GM19025 (cell line): ENCODE data around the gene SSC5D.

Experiments used
- ATAC-seq: cut with Tn5 transposase; IDR thresholded peaks from one replicate; pipeline ENCODE4 v1.9.1; 2021; ENCODE audit warnings: mild to moderate bottlenecking, low read depth, moderate library complexity; ENCODE audit not compliant: unreplicated experiment

The SSC5D gene

DNA sequence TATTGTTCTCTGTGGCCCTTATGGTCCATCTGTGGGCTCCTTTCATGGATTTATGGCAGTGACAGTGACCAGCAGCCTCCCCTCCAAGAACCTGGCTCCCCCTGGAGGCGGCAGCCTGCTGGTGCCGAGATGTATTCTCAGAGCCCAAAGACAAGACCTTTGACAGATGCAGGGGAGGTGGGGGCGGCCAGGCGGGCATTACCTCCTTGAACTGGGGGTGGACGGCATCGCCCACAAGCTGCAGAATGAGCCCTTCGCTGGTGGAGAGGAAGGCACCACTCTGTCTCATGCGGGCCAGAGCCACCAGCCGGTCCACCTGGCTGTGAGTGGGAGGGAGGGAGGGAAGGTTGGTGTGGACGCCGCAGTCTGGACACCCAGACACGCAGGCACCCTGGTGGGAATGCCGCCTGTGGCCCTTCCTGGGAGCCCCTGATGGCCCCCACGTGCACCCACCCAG lies 33.4 kb upstream of the SSC5D start:
- no peak for ATAC-seq

DNA sequence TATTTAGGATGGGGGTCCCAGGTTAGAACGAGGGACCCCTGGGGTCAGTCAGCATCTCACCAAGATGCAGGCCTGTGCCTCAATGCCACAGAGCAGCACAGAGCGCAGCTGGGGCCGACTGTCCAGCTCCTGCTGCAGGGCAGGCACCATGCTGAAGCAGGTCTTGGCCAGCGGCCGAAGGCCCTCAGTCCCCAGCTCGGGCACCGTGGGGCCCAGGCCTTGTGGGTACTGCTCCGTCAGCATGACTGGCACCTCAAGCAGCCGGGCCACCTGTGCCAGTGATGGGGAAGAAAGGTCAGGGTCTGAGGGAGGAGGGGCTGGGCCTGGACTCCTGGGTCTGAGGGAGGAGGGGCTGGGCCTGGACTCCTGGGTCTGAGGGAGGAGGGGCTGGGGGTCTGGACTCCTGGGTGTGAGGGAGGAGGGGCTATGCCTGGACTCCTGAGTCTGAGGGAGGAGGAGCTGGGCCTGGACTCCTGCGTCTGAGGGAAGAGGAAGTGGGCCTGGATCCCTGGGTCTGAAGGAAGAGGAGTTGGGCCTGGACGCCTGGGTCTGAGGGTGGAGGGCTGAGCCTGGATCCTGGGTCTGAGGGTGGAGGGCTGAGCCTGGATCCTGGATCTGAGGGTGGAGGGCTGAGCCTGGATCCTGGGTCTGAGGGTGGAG lies 32.5 kb upstream of the SSC5D start:
- no peak for ATAC-seq

DNA sequence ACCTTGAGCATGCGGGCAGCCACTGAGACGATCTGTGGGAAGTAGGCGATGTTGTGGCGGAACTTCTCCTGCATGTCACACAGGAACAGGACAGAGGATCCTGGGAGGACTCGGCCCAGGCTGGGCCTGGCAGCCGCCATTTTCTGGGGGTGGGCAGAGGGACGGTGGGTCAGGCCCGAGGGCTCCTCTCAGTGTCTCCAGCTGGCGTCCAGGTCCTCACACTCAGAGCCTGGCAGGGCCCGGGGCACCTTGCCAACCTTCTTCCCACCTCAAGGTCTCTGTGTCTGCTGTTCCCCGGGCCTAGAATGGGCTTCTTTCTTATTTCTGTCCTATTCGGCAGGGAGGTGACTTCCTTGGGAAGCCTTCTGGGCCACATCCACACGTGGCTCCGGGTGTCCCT lies 31.9 kb upstream of the SSC5D start:
- no peak for ATAC-seq

DNA sequence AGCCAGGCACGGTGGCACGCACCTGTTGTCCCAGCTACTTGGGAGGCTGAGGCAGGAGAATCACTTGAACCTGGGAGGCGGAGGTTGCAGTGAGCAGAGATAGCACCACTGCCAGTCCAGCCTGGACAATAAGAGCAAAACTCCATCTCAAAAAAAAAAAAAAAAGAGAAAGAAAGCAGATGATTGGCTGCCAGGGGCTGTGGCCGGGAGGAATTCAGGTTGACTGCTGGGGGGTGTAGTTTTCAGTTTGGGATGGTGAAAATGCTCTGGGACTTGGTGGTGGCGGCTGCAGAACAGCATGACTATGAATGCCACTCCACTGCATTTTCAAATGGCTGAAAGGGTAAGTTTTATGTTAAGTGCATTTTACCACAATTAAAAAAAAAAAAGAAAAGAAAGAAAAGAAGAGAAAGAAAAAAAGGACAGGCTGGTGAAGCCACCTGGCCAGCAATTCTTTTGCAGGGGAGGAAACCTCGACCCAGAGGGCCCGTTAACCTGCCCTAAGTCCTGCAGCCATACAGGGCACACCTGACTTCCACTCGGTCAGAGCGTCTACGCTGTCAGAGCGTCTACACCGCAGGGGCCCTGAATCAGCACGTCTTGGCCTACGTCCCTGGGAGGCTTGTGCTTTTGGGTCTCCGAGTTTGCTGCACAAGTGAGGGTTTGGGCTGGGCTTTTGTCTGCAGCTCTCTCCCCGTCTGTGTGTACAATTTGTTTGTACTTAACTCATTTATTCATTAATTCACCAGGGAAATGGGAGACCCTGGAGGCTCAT lies 30.4 kb upstream of the SSC5D start:
- ATAC-seq, result no peak

DNA sequence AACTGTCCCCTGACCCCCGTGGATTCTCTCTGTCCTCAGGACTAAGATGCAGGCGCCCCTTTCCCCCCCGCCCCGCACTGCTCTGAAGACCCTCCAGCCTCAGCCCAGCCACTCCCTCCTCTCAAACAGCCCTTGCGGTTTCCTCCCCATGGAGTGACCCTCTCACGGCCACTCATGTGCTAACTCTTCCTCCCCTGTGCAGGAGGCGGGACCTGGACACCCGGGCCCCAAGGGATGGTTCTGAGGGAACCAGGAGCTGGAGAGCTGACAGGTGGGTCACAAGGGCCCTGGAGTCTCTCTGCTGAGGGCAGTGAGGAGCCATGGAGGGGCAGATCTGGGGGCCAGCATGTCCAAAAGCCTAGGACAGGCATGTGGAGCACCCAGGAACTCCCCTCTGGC lies 28.7 kb upstream of the SSC5D start:
- ATAC-seq, result no peak

DNA sequence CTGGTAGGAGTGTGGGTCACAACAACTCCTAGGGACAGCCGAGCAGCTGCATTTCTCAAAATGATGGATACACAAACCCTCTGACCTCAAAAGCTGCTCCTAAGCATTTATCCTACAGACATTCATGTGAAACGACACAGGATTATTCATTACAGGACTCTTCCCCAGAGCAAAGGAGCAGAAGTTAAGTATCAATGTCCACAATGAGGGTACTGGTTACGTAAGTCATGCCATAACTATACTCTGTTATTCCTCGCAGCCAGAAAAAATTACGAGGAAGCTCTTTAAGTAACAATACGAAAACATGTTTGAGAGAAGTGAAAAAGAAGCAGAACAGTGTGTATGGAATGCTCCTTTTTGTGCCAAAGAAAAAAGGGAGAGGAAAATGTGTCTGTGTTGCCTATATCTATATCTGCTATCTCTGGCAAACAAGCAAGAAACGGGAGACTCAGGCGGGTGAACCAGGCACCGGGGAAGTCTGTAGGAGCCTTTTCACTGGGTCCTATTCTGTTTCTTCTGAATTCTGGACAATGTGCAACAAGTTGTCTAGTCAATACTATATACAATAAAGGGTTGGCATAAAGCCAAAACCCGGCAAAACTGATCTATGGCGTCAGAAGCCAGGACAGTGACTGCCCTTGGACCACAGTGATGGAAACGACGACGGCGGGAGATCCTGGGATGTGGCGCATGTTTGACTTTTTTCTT lies 28.1 kb upstream of the SSC5D start:
- no peak for ATAC-seq

DNA sequence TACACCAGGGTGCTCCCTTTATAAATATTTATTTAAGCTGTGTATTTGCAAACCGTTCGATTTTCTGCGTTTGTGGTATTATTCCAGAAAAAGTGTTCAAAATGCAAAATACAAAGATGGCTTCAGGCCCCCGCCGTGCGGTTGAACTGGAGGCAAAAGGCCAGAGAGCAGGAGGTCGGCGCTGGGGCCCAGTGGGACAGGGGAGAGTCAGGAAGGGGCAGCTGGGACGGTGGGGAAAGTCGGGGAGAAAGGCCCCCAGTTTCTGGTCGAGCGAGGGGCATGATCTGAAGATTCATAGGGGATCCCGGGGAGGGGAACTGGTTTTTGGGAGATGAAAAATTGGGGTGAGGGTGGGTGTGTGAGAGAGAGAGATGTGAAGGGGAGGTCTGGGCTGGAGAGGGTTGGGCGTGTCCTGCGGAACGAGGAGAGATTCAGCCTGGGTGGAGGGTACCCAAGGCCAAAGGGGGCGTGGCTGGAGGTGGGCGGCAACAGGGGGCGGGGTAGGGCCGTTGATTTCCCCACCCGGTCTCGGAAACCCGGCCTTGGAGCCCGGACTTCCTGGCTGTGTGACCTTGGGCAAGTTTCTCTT lies 27.5 kb upstream of the SSC5D start:
- ATAC-seq, result no peak

DNA sequence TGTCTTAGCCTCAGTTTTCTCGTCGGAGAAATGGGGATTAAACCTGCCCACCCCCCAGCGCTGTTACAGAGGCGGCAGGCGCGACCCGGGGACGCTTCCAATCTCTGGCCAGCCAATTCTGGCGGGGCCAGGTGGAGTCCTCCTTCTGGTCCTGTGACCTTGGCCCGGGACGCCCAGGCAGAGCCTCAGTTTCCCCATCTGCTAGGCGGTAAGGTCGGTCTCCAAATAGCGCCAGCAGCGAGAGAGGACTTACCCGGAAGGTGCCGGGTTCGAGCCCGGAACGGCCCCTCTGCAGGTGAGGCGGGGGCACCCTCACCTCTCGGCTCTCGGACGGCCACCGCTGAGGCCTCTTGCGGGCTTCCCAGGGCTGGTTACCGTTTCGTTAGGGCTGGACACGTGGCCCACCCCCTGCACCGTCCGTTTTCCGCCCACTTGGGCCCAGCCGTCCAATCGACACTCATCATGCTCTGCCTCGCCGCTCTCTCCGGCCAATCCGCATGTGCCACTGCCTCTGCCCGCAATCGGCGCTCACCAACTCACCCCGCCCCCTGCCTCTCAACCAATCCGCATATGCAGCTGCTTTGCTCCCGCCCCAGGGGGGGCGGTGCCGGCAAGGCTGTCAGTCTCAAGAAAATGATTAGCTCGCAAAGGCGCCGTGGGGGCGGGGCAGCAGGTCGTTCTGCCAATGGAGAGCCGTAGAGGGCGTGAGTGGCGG lies 26.8 kb upstream of the SSC5D start, which contains the start of gene ISOC2:
Gene ISOC2, minus strand, starts transcription at position 384 of the 715 bp plus-strand sequence. CDS start 5,156 bp downstream, outside the sequence.
- peak; percentile 93 for ATAC-seq

DNA sequence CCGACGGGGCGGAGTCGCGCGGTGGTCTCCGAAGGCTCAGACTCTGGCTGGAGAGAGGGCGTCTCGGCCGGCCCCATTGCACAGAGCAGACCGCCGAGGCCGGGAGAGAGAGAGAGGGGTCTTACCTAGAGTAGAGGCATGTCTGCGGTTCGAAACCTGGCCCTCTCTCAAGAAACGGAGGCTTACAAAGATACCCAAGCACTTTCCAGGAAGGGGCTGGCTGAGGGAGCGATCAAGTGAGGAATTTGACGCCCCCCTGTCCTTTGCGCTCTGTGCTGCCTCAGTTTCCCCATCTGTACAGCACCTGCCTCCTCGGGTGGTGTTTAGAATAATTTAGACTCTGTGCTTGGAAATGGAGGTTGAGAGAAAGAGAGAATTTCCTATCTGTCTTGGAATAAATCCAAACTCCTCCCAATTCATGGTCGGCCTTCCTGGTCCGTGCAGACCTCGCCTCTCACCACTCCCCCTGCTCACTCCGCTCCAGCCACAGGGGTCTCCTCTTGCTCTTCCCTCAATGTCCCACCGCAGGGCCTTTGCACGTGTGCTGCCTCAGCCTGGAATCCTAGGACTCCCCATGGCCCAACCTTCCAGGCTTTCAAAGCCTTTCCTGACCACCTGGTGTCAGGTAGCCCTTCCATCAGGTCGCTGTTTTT lies 26.1 kb upstream of the SSC5D start:
- no peak for ATAC-seq

DNA sequence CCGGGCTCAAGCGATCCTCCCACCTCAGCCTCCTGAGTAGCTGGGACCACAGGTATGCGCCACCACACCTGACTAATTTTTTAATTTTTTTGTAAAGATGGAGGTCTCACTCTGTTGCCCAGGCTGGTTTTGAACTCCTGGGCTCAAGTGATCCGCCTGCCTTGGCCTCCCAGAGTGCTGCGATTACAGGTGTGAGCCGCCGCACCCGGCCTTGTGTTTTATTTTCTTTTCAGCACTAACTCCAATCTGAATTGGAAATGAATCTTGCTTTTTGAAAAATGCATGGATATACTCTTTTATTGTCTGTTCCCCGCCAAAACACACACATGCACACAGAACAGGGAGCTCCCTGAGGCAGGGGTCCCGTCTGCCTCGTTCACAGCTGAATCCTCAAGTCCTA lies 25.5 kb upstream of the SSC5D start:
- no peak for ATAC-seq

DNA sequence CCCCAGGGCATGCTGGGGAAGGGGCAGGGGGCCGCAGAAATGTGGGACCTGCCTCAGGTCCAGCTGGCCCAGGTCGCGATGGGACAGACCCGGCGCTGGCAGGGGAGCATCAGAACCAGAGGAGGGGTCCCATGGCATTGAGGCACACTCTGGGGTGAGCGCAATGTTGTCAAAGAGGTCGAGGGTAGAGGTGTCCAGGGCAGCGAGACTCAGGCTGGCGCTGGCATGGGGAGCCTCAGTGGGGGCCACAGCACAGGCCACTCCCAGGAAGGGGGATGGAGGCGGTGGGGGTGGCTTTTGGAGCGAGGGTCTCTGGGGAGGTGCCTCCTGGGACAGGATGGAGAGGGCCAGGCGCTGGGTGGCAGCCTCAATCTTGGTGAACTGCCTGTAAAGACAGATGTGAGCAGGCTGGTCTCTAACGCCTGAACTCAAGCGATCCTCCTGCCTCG lies 24.6 kb upstream of the SSC5D start:
- no peak for ATAC-seq

DNA sequence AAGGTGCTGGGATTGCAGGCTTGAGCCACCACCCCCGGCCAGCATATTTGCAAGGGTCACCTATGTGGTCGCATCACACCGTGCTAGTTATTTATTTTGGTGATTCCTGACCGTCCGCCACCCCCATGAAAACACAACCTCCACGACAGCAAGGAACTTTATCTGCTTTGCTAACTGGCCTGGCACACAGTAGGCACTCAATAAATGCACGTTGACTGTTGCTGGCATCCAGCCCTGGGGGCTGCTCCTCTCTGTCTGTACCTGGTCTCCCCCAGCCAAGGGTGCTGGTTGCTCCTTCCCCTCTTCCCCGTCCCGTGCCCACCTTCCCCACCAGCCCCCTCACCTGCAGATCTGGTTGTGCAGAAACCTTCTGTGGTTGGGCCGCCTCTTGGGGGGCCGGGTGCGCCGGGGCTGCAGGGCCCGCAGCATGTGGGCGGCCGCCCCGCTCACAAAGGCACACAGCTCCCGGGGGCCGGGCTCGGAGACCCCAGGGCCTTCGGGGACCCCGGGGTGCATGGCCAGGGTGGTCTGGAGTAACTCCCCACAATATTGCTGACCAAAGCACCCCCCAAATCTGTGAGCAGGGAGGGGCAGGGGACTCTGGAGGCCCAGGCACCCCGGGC lies 24.1 kb upstream of the SSC5D start:
- no peak for ATAC-seq

DNA sequence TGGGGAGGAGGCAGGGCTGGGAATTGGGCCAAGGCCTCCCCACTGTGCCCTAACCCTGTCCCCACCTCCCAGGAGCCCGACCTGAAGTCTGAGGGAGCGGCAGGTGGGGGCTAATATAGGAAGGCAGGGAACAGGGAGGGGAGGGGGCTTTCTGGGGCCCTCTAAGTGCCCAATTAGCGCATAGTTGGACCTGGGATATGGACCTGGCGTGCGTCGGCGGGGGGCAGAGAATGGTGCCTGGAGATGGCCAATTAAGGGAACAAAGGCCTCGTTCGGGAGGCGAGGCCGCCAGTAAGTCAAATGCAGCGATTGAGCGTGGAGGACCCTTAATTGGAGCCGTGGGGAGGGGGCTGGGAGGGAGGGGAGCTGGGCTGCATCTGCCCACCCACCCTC lies 23.6 kb upstream of the SSC5D start, which contains the start of gene C19orf85:
Gene C19orf85, minus strand, starts transcription at position 90 of the 393 bp plus-strand sequence. CDS start 197 bp downstream, outside the sequence.
- ATAC-seq, result no peak

DNA sequence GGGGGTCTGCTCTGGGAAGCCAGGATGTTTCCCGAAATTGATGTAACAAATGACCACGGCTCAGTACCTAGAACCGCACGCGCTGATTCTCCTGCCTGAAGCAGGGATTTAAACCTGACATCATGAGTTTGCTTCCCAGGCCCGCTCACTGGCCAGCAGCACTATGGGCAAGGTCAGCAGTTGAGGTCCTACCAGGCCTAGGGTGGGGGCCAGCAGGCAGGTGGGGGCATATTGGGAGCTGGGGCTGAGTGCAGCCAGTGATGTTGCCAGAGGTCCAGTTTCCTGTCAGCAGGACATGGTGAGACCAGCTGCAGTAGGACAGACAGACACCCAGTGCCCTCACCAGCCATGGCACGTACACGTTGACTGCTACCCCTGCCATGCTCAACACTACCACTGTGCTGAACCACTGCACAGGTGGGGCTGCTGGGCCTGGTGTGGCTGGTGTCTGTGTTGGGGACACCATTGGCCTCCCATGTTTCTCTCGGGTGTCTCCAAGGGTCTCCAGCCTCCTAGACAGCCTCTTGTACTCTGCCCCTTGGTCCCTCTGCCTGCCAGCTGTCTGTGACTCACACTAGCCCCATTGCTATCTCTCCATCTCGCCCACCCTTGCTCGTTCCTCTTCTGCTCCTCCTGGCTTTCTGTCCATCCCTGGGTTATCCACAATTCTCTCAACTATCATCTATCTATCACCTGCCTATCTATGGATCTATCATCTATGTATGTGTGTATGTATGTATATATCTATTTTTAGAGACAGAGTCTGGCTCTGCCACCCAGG lies 22.6 kb upstream of the SSC5D start:
- no peak for ATAC-seq

DNA sequence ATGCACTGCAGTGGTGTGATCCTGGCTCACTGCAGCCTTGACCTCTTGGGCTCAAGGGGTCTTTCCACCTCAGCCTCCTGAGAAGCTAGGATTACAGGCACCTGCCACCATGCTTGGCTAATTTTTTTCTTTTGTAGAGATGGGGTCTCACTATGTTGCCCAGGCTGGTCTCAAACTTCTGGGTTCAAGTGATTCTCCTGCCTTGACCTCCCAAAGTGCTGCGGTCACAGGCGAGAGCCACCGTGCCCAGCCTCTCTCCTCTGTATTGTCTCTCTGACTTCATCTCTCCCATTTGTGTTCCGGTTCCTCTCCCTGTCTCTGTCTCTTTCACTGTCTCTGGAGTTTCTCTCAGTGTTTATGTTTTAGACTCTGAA lies 22.0 kb upstream of the SSC5D start:
- ATAC-seq, result no peak

DNA sequence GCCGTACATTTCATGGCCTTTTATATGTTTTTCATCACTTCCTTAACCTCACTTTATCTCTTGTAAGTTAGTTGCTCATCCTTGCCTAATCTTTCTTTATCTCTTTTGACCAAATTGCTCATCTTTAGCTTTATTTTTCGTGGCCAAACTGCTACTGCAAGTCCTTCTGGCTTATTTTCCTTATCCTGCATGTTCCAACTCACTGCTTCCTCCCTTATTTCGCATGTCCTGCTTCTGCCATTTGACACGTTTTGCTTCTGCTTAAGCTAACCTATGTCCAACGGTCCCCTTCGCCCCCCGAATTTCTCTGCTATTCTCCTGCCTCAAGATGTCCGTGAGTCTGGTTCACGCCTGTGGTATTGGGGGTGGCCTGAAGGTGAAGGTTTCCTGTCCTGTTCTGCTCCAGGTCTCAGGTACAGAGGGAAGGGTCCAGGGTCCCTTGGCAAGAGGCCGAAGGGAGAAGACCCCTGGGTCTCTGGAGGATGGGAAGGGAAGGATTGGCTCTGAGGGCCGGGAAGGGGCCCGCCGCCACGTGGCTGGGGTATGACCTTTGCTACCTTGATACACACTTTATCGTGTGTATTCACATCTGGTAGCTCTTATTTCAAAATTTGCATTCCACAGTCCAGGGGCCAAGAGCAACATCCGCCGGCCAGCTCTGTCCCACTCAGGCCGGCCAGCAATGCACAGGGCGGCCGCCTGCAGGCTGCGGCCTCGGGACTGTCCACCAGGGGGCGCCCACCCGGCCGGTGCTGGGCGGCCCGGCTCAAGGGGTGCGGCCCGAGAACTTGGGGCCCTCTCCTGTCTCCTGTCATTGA lies 20.8 kb upstream of the SSC5D start:
- ATAC-seq, result no peak

DNA sequence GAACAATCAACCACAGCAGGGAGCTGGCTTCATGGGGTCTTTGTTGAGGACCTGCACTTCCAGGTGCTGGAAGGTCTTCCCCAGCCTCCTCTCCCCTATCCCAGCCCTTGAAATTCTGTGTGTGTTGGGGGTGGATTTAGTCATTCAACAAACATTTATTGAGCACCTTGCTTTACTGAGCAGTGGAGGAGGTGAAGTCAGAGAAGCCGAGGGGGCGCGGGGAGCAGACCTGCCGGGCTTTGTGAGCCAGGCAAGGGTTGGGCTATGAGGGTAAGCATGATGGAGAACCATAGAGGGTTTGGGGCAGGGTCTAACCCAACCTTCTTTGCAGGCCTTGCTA lies 20.2 kb upstream of the SSC5D start:
- no peak for ATAC-seq

DNA sequence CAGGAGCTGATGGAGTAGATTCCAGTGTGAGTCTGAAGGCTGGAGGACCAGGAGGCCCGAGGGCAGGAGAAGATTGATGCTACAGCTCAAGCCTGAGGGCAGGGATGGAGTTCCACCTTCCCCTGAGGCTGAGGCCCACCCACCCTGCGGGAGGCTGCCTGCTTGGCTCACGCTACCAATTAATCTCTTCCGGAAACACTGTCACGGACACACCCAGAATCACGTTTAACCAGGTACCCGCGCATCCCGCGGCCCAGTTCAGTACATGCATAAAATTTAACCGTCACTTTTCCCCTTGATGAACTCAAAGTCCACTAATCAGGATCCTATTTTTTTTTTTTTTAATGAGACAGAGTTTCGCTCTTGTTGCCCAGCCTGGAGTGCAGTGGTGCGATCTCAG lies 17.0 kb upstream of the SSC5D start:
- no peak for ATAC-seq
